Measurements from ENCODE around the gene TECPR2. TPM values are rescaled to one million over a fixed set of nuclear protein-coding genes. Genes with fewer than 3 reads are reported as not detected.

TECPR2 gene
- total RNA-seq, 1 donor from 2014 or later, result 12.0 TPM

GRCh38 chr14:102333795-102334705 lies 28.7 kb upstream of the TECPR2 start:
- Histone ChIP-seq H3K4me1 (ENCODE audit: control insufficient read depth in 3 of 3, insufficient read depth in 3 of 3, low read length in 3 of 3) (no peaks in the 10 kb centered on the region), H3K36me3 (ENCODE audit: control insufficient read depth in 3 of 3, insufficient read depth in 3 of 3, low read length in 3 of 3) (peaks cover 30 to 42% (median 37%) of the 10 kb centered on the region in 3 donors), H3K9ac (ENCODE audit: low read depth in 1 of 3, low read length in 3 of 3) (no peak overlapping the region), H3K27ac (ENCODE audit: low read depth, low read length) (no peak overlapping the region), H3K9me3 (ENCODE audit: control insufficient read depth in 3 of 3, low read length in 3 of 3) (no peaks in the 10 kb centered on the region), H3K27me3 (ENCODE audit: control insufficient read depth in 3 of 3, insufficient read depth in 3 of 3, low read length in 3 of 3) (no peaks in the 10 kb centered on the region), H3K4me3 (ENCODE audit: low read length in 3 of 3) (no peak overlapping the region)

GRCh38 chr14:102335163-102335562 lies 27.6 kb upstream of the TECPR2 start:
- no peaks in the 10 kb centered on the region for H3K9me3 ChIP-seq (ENCODE audit: control insufficient read depth in 3 of 3, low read length in 3 of 3)

GRCh38 chr14:102338724-102339123 lies 24.0 kb upstream of the TECPR2 start:
- H3K9ac ChIP-seq (ENCODE audit: low read depth in 1 of 3, low read length in 3 of 3), result no peak overlapping the region
- H3K4me1 ChIP-seq (ENCODE audit: control insufficient read depth in 3 of 3, insufficient read depth in 3 of 3, low read length in 3 of 3), result no peaks in the 10 kb centered on the region
- no peaks in the 10 kb centered on the region for H3K27me3 ChIP-seq (ENCODE audit: control insufficient read depth in 3 of 3, insufficient read depth in 3 of 3, low read length in 3 of 3)
- H3K36me3 ChIP-seq (ENCODE audit: control insufficient read depth in 3 of 3, insufficient read depth in 3 of 3, low read length in 3 of 3), result peaks cover 35 to 47% (median 45%) of the 10 kb centered on the region in 3 donors
- H3K9me3 ChIP-seq (ENCODE audit: control insufficient read depth in 3 of 3, low read length in 3 of 3), result no peaks in the 10 kb centered on the region
- H3K4me3 ChIP-seq (ENCODE audit: low read length in 3 of 3), result no peak overlapping the region
- H3K27ac ChIP-seq (ENCODE audit: low read depth, low read length), result no peak overlapping the region

More at GRCh38 chr14:102335163-102335562, 27.6 kb upstream of the TECPR2 start:
- Histone ChIP-seq H3K4me3 (ENCODE audit: low read length in 3 of 3) (no peak overlapping the region), H3K9ac (ENCODE audit: low read depth in 1 of 3, low read length in 3 of 3) (no peak overlapping the region), H3K36me3 (ENCODE audit: control insufficient read depth in 3 of 3, insufficient read depth in 3 of 3, low read length in 3 of 3) (peaks cover 32 to 44% (median 38%) of the 10 kb centered on the region in 3 donors), H3K27ac (ENCODE audit: low read depth, low read length) (no peak overlapping the region), H3K27me3 (ENCODE audit: control insufficient read depth in 3 of 3, insufficient read depth in 3 of 3, low read length in 3 of 3) (no peaks in the 10 kb centered on the region), H3K4me1 (ENCODE audit: control insufficient read depth in 3 of 3, insufficient read depth in 3 of 3, low read length in 3 of 3) (no peaks in the 10 kb centered on the region)

GRCh38 chr14:102341566-102341965 lies 21.2 kb upstream of the TECPR2 start:
- H3K9me3 ChIP-seq (ENCODE audit: control insufficient read depth in 3 of 3, low read length in 3 of 3), result no peaks in the 10 kb centered on the region
- H3K27ac ChIP-seq (ENCODE audit: low read depth, low read length), result no peak overlapping the region
- no peaks in the 10 kb centered on the region for H3K4me1 ChIP-seq (ENCODE audit: control insufficient read depth in 3 of 3, insufficient read depth in 3 of 3, low read length in 3 of 3)
- H3K9ac ChIP-seq (ENCODE audit: low read depth in 1 of 3, low read length in 3 of 3), result no peak overlapping the region
- H3K4me3 ChIP-seq (ENCODE audit: low read length in 3 of 3), result no peak overlapping the region
- H3K36me3 ChIP-seq (ENCODE audit: control insufficient read depth in 3 of 3, insufficient read depth in 3 of 3, low read length in 3 of 3), result peaks cover 45 to 60% (median 54%) of the 10 kb centered on the region in 3 donors
- no peaks in the 10 kb centered on the region for H3K27me3 ChIP-seq (ENCODE audit: control insufficient read depth in 3 of 3, insufficient read depth in 3 of 3, low read length in 3 of 3)

DNA sequence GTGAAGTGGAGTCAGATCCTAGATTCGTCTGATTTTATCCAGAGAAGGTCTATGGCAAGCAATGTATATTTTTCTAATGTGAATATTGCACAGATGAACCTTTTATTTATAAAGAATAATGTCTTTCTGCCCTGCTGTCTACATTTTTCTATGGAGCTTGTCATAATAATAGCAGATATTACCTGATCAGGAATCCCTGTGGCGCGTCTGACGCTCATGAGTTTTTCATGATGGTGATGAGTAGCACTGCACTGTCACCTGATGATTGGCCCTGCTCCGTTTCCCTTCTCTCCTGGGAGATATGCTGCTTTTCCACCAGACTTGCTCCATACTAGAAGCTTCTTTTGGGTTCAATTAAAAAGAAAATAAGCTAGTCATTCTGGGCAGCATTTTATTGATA lies 20.5 kb upstream of the TECPR2 start:
- H3K9me3 ChIP-seq (ENCODE audit: control insufficient read depth in 3 of 3, low read length in 3 of 3), result no peaks in the 10 kb centered on the region
- no peaks in the 10 kb centered on the region for H3K27me3 ChIP-seq (ENCODE audit: control insufficient read depth in 3 of 3, insufficient read depth in 3 of 3, low read length in 3 of 3)
- peaks cover 48 to 60% (median 59%) of the 10 kb centered on the region in 3 donors for H3K36me3 ChIP-seq (ENCODE audit: control insufficient read depth in 3 of 3, insufficient read depth in 3 of 3, low read length in 3 of 3)
- H3K4me1 ChIP-seq (ENCODE audit: control insufficient read depth in 3 of 3, insufficient read depth in 3 of 3, low read length in 3 of 3), result no peaks in the 10 kb centered on the region
- no peak overlapping the region for H3K9ac ChIP-seq (ENCODE audit: low read depth in 1 of 3, low read length in 3 of 3)
- no peak overlapping the region for H3K4me3 ChIP-seq (ENCODE audit: low read length in 3 of 3)
- H3K27ac ChIP-seq (ENCODE audit: low read depth, low read length), result no peak overlapping the region

GRCh38 chr14:102344084-102344483 lies 18.7 kb upstream of the TECPR2 start:
- H3K9me3 ChIP-seq (ENCODE audit: control insufficient read depth in 3 of 3, low read length in 3 of 3), result no peaks in the 10 kb centered on the region
- H3K27ac ChIP-seq (ENCODE audit: low read depth, low read length), result no peak overlapping the region
- no peaks in the 10 kb centered on the region for H3K27me3 ChIP-seq (ENCODE audit: control insufficient read depth in 3 of 3, insufficient read depth in 3 of 3, low read length in 3 of 3)
- no peak overlapping the region for H3K4me3 ChIP-seq (ENCODE audit: low read length in 3 of 3)
- H3K36me3 ChIP-seq (ENCODE audit: control insufficient read depth in 3 of 3, insufficient read depth in 3 of 3, low read length in 3 of 3), result peaks cover 53 to 65% (median 59%) of the 10 kb centered on the region in 3 donors
- no peak overlapping the region for H3K9ac ChIP-seq (ENCODE audit: low read depth in 1 of 3, low read length in 3 of 3)
- H3K4me1 ChIP-seq (ENCODE audit: control insufficient read depth in 3 of 3, insufficient read depth in 3 of 3, low read length in 3 of 3), result no peaks in the 10 kb centered on the region

GRCh38 chr14:102344485-102344884 lies 18.3 kb upstream of the TECPR2 start:
- no peak overlapping the region for H3K27ac ChIP-seq (ENCODE audit: low read depth, low read length)
- H3K9ac ChIP-seq (ENCODE audit: low read depth in 1 of 3, low read length in 3 of 3), result no peak overlapping the region
- no peaks in the 10 kb centered on the region for H3K4me1 ChIP-seq (ENCODE audit: control insufficient read depth in 3 of 3, insufficient read depth in 3 of 3, low read length in 3 of 3)
- peaks cover 51 to 68% (median 63%) of the 10 kb centered on the region in 3 donors for H3K36me3 ChIP-seq (ENCODE audit: control insufficient read depth in 3 of 3, insufficient read depth in 3 of 3, low read length in 3 of 3)
- no peaks in the 10 kb centered on the region for H3K27me3 ChIP-seq (ENCODE audit: control insufficient read depth in 3 of 3, insufficient read depth in 3 of 3, low read length in 3 of 3)
- no peaks in the 10 kb centered on the region for H3K9me3 ChIP-seq (ENCODE audit: control insufficient read depth in 3 of 3, low read length in 3 of 3)
- H3K4me3 ChIP-seq (ENCODE audit: low read length in 3 of 3), result no peak overlapping the region

- no peak overlapping the region for H3K4me3 ChIP-seq (ENCODE audit: low read length in 3 of 3)
- H3K36me3 ChIP-seq (ENCODE audit: control insufficient read depth in 3 of 3, insufficient read depth in 3 of 3, low read length in 3 of 3), result peaks cover 51 to 72% (median 67%) of the 10 kb centered on the region in 3 donors
- no peaks in the 10 kb centered on the region for H3K9me3 ChIP-seq (ENCODE audit: control insufficient read depth in 3 of 3, low read length in 3 of 3)
- H3K4me1 ChIP-seq (ENCODE audit: control insufficient read depth in 3 of 3, insufficient read depth in 3 of 3, low read length in 3 of 3), result no peaks in the 10 kb centered on the region
- no peak overlapping the region for H3K27ac ChIP-seq (ENCODE audit: low read depth, low read length)
- no peaks in the 10 kb centered on the region for H3K27me3 ChIP-seq (ENCODE audit: control insufficient read depth in 3 of 3, insufficient read depth in 3 of 3, low read length in 3 of 3)
- H3K9ac ChIP-seq (ENCODE audit: low read depth in 1 of 3, low read length in 3 of 3), result no peak overlapping the region
Measured at GRCh38 chr14:102345232-102345631, 17.5 kb upstream of the TECPR2 start.

GRCh38 chr14:102346645-102347044 lies 16.1 kb upstream of the TECPR2 start:
- H3K4me1 ChIP-seq (ENCODE audit: control insufficient read depth in 3 of 3, insufficient read depth in 3 of 3, low read length in 3 of 3), result peaks cover 0 to 2% (median 0%) of the 10 kb centered on the region in 3 donors
- no peaks in the 10 kb centered on the region for H3K9me3 ChIP-seq (ENCODE audit: control insufficient read depth in 3 of 3, low read length in 3 of 3)
- no peak overlapping the region for H3K27ac ChIP-seq (ENCODE audit: low read depth, low read length)
- H3K4me3 ChIP-seq (ENCODE audit: low read length in 3 of 3), result no peak overlapping the region
- peaks cover 53 to 67% (median 61%) of the 10 kb centered on the region in 3 donors for H3K36me3 ChIP-seq (ENCODE audit: control insufficient read depth in 3 of 3, insufficient read depth in 3 of 3, low read length in 3 of 3)
- no peak overlapping the region for H3K9ac ChIP-seq (ENCODE audit: low read depth in 1 of 3, low read length in 3 of 3)
- no peaks in the 10 kb centered on the region for H3K27me3 ChIP-seq (ENCODE audit: control insufficient read depth in 3 of 3, insufficient read depth in 3 of 3, low read length in 3 of 3)

DNA sequence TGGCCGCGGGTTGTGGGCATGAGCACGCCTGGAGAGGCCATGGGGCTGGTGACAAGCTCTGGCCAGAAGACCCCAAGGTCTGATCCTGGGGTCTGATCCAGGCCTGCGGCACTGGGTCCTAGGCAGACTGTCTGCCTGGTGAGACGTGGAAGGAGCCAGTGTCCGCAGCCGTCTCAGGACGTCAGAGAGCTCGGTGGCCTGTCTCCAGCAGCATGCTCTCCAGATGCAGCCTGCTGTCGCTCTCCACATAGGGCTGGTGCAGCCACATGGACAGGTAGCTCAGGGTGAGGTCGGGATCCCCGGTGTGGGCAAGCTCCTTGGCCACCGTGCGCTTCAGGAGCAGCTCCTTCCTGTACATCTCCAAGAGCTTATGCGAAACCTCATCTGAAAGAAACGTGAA lies 14.4 kb upstream of the TECPR2 start:
- Histone ChIP-seq H3K4me1 (ENCODE audit: control insufficient read depth in 3 of 3, insufficient read depth in 3 of 3, low read length in 3 of 3) (peaks cover 0 to 2% (median 2%) of the 10 kb centered on the region in 3 donors), H3K27me3 (ENCODE audit: control insufficient read depth in 3 of 3, insufficient read depth in 3 of 3, low read length in 3 of 3) (no peaks in the 10 kb centered on the region), H3K9me3 (ENCODE audit: control insufficient read depth in 3 of 3, low read length in 3 of 3) (no peaks in the 10 kb centered on the region), H3K4me3 (ENCODE audit: low read length in 3 of 3) (no peak overlapping the region), H3K27ac (ENCODE audit: low read depth, low read length) (no peak overlapping the region), H3K9ac (ENCODE audit: low read depth in 1 of 3, low read length in 3 of 3) (no peak overlapping the region), H3K36me3 (ENCODE audit: control insufficient read depth in 3 of 3, insufficient read depth in 3 of 3, low read length in 3 of 3) (peaks cover 49 to 71% (median 59%) of the 10 kb centered on the region in 3 donors)
